GM18907 (cell line): ENCODE results near the gene CNTNAP5.
"Not testable (repeated sequence)": the region's sequence is repeated elsewhere in the genome, so short reads cannot be mapped to it uniquely, and the experiment has no call there.

Experiments used
- ATAC-seq: cut with Tn5 transposase; IDR thresholded peaks from one replicate; pipeline ENCODE4 v1.9.1; 2021; ENCODE audit warnings: mild to moderate bottlenecking, moderate library complexity; ENCODE audit not compliant: unreplicated experiment

The CNTNAP5 gene

DNA sequence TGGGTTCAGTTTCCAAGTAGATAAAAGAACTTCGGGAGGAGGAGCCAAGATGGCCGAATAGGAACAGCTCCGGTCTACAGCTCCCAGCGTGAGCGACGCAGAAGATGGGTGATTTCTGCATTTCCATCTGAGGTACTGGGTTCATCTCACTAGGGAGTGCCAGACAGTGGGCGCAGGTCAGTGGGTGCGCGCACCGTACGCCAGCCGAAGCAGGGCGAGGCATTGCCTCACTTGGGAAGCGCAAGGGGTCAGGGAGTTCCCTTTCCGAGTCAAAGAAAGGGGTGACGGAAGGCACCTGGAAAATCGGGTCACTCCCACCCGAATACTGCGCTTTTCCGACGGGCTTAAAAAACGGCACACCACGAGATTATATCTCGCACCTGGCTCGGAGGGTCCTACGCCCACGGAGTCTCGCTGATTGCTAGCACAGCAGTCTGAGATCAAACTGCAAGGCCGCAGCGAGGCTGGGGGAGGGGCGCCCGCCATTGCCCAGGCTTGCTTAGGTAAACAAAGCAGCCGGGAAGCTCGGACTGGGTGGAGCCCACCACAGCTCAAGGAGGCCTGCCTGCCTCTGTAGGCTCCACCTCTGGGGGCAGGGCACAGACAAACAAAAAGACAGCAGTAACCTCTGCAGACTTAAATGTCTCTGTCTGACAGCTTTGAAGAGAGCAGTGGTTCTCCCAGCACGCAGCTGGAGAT is 382.9 kb downstream of the CNTNAP5 start:
- ATAC-seq: not testable (repeated sequence)

DNA sequence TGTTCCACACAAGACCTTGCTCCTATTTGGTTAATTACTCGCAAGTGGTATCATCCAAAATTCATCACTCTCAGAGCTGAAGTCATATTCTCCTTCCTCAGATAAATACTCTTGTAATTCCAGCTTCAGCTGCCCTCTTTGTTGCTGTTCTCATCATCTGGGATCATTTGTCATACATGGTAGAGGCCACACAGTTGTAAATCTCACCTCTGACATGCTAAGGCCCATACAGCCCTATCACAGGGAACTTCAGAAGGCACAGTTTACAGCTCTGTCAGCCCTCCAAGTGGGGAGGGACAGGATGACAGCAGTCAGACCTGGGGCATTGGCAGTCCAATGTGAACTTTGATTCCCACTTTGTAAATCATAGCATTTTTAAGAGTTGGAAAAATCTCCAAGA is 399.0 kb downstream of the CNTNAP5 start:
- no peak for ATAC-seq

- ATAC-seq: no peak
Observed at GRCh38 chr2:124426122-124426521, 401.0 kb downstream of the CNTNAP5 start.

GRCh38 chr2:124426625-124427024 is 401.5 kb downstream of the CNTNAP5 start:
- ATAC-seq: no peak

DNA sequence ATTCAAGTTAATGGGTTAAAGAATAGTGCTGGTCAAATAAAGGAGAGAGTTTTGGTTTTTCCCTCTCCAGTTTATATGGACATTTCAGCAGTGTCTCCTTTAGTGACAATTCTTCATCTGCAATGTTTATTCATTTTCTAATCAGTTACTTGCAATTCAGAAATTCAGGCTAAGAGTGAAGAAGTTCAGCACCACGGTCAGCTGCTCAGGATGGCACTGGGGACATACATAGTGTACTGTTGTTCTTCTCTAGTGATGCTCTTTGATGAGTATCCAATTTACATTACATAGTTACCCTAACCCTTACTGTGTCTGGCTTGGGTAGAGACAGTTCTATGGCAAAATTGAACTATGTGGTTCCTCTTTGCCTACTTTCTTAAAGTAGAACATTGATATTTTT is 412.7 kb downstream of the CNTNAP5 start:
- ATAC-seq: no peak

DNA sequence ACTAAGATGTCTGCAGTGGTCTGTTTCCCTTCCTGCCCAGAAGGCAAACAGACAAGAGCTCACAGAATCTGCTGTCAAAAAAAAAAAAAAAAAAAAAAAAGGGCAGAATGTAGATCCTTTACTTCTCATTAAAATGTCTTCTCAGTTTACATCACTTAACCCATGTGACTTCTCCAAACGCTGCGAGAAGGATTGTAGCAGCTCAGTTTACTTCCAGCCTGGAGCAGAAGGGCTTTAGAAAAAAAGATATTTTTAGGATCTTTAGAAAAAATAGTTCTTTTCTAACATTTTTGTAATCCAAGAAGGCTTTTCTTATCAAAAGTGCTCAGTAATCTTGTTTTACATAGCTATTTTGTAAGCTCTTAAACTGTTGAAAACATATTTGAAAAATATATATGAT is 425.4 kb downstream of the CNTNAP5 start:
- ATAC-seq: no peak

- no peak for ATAC-seq
Observed at GRCh38 chr2:124476291-124476690, 451.2 kb downstream of the CNTNAP5 start.

DNA sequence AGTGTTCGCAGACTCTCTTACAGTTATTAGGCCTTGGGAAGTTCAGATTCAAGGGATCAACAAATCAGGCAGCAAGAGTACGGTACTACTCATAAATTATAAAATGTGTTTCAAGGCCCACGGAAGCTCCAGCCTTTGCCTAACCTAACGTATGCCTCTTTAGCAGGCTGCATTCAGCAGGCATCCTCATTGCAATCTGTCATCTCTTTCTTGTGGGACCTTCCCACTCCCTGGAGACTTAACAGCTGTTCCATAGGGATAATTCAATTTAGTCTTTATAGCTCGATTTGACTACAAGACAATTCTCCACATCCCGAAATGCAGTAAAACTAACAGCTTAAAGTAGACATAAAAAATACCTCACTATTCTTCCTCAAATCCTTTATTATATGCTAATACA is 453.7 kb downstream of the CNTNAP5 start:
- ATAC-seq: no peak

- ATAC-seq: no peak
Observed at GRCh38 chr2:124480958-124481357, 455.9 kb downstream of the CNTNAP5 start.

- ATAC-seq: no peak
Observed at GRCh38 chr2:124482044-124482443, 457.0 kb downstream of the CNTNAP5 start.

DNA sequence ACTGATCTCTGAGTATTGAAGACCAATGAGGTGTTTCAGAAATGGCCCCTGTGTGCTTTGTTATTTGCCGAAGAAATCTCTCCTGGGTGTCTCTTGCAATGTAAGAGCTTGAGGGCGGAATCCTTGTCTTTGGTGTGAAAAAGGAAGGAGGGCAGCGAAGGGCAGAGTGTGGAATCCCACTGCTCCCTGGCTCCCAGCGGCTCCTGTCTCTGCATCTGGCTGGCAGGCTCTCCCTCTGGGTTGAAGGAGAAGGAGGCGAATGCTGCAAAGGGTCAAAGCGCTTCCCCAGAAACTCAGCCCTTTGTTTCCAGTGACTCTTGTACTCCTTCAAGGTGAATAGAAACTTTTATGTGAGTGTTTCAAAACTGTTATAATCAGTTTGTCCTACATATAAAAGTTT is 457.5 kb downstream of the CNTNAP5 start:
- ATAC-seq: no peak

DNA sequence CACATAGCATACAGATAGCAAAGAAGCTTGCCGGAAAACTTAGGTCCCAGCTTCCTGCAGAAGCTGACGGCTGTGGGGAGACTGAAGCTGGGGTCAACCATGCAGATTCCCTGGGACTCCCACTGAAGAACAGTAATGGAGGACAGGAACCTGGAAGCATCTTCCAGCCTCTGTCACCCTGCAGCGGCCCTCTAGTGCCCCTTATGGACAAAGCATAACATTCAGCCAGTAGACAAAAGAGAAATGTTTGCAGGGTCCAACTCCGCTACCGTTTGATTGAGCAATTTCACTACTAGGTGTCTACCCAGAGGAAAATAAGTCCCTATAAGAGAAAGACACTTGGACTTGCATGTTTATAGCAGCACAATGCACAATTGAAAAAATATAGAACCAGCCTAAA is 460.6 kb downstream of the CNTNAP5 start:
- no peak for ATAC-seq

DNA sequence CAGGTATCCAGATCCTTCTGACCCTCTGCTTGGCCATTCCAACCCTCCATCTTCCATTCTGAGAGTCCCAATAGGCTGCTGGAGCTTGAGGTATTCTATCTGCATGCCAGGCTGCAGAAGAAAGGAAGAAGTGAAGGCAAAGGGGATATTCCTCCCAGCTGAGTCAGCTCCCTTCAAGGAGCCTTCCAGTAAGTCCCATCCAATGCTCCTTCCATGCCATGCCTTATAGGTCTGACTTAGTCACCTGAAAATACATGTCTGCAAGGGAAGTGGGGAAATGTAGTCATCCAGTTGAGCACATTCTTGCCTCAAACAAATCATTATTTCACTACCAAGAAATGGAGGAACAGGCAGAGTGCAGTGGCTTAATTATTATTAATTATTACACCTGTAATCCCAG is 464.6 kb downstream of the CNTNAP5 start:
- no peak for ATAC-seq

GRCh38 chr2:124501575-124502152 is 476.6 kb downstream of the CNTNAP5 start:
- no peak for ATAC-seq

- no peak for ATAC-seq
Observed at GRCh38 chr2:124514236-124514635, 489.1 kb downstream of the CNTNAP5 start.

DNA sequence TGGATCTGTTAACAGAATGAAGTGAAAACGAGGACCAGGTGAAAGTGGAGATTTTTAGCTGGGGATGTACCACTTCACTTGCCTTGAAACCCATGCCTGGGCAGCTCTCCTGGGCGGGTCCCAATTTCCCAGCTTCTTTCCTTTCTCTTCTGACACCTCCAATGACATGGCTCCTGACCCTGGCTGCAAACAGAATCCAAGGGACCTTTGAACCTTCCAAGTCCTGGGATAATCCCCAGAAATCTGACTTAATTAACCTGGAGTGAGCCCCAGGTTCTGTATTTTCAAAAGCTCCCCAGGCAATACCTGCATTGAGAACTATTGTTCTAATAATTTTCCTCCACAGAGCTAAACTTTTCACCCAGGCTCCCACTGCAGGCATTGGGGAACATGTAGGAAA is 495.9 kb downstream of the CNTNAP5 start:
- ATAC-seq: no peak

GRCh38 chr2:124523096-124523495 is 498.0 kb downstream of the CNTNAP5 start:
- ATAC-seq: no peak

GRCh38 chr2:124524155-124524915 is 499.2 kb downstream of the CNTNAP5 start:
- ATAC-seq: no peak

- ATAC-seq: no peak
Observed at GRCh38 chr2:124526221-124526620, 501.1 kb downstream of the CNTNAP5 start.

GRCh38 chr2:124530203-124530602 is 505.1 kb downstream of the CNTNAP5 start:
- no peak for ATAC-seq

- no peak for ATAC-seq
Observed at GRCh38 chr2:124533226-124533954, 508.3 kb downstream of the CNTNAP5 start.
